K562 (cell line): ENCODE measurements around the gene MGA. TPM values are rescaled to one million over a fixed set of nuclear protein-coding genes. Genes with fewer than 3 reads are reported as not detected.

ENCODE experiments used
- ATF3 ChIP-seq, 2 experiments: fragments of 450-650 bp in 1 of 2; sonication (generic) in 1 of 2; formaldehyde crosslinking in 1 of 2; IDR thresholded peaks in 1 of 2; conservative IDR thresholded peaks in 1 of 2; 2 replicates each; pipeline versions ENCODE4 v1.6.1 to v1.8.1; 2016 to 2023; ENCODE audit warnings: mild to moderate bottlenecking in 2 of 2, moderate library complexity in 2 of 2, inconsistent platforms in 1 of 2, missing genetic modification reagents in 1 of 2
- CREM ChIP-seq: IDR thresholded peaks from 2 replicates; pipeline ENCODE4 v1.6.1; 2014; ENCODE audit warnings: antibody characterized with exemption, low read depth
- HNRNPH1 ChIP-seq: fragments of 200-400 bp; formaldehyde crosslinking; optimal IDR thresholded peaks from 2 replicates; pipeline ENCODE3; 2017; ENCODE audit warnings: low read depth, mild to moderate bottlenecking, low read length, moderate library complexity
- IFI16 ChIP-seq: fragments of 250-450 bp; sonication (Bioruptor Pico); IDR thresholded peaks from 2 replicates; pipeline ENCODE4 v2.1.2; 2022; ENCODE audit warnings: mild to moderate bottlenecking, inconsistent platforms
- NR2F6 ChIP-seq: fragments of 450-650 bp; formaldehyde crosslinking; IDR thresholded peaks from 2 replicates; pipeline ENCODE4 v1.4.0; 2020; ENCODE audit warnings: mild to moderate bottlenecking
- PKNOX1 ChIP-seq: fragments of 450-650 bp; IDR thresholded peaks from 2 replicates; pipeline ENCODE4 v1.6.1; 2016
- UBTF ChIP-seq, 2 experiments: IDR thresholded peaks; 2 replicates each; pipeline ENCODE4 v1.6.1; 2012; ENCODE audit warnings: improper control_type of control experiment in 2 of 2, low read depth in 2 of 2, low read length in 2 of 2, borderline replicate concordance in 1 of 2
- ZBTB8A ChIP-seq: fragments of 450-650 bp; IDR thresholded peaks from 2 replicates; pipeline ENCODE4 v1.6.1; 2018; ENCODE audit warnings: mild to moderate bottlenecking, moderate library complexity; ENCODE audit not compliant: partially characterized antibody
- ZFP30 ChIP-seq: fragments of 250-450 bp; sonication (Bioruptor Pico); IDR thresholded peaks from 2 replicates; pipeline ENCODE4 v1.8.0; 2022; ENCODE audit warnings: moderate library complexity, mild to moderate bottlenecking, inconsistent platforms, borderline replicate concordance
- ZNF212 ChIP-seq: fragments of 450-650 bp; formaldehyde crosslinking; IDR thresholded peaks from 2 replicates; pipeline ENCODE4 v1.4.0; 2020; ENCODE audit warnings: mild to moderate bottlenecking
- ZNF408 ChIP-seq: fragments of 250-450 bp; sonication (Bioruptor Pico); IDR thresholded peaks from 2 replicates; pipeline ENCODE4 v1.4.0; 2020; ENCODE audit warnings: low read depth, mild to moderate bottlenecking, moderate library complexity
- ZNF668 ChIP-seq: fragments of 250-450 bp; sonication (Bioruptor Pico); IDR thresholded peaks from 2 replicates; pipeline ENCODE4 v1.8.0; 2022; ENCODE audit warnings: mild to moderate bottlenecking, inconsistent platforms
- polyA plus RNA-seq, 8 experiments: library from polyadenylated mRNA; depleted of rRNA in 4 of 8; stranded (reverse) in 5 of 8; unstranded in 3 of 8; fragments of >200 nt; fragmentation: Nextera tagmentation in 2 of 8; fragmentation: Illumina TruSeq in 1 of 8; extraction: Ambion mirVana in 2 of 8; extraction: Trizol in 1 of 8; gene quantifications; 2 replicates each; pipeline versions ENCODE4 v1.2.1 to v1.2.3, GENCODE V29; 2011 to 2014; ENCODE audit warnings: inconsistent platforms in 1 of 8, missing spikeins in 1 of 8
- total RNA-seq, 7 experiments: library from RNA; depleted of rRNA in 6 of 7; stranded (reverse); fragments of >200 nt in 6 of 7; fragmentation: Illumina TruSeq in 2 of 7; extraction: Trizol in 2 of 7; gene quantifications; 2 replicates each; pipeline versions ENCODE4 v1.2.1 to v1.2.3, GENCODE V29; 2011 to 2021; ENCODE audit warnings: low replicate concordance in 1 of 7
- TF ChIP-seq, protein P1 (sequence below): fragments of 250-450 bp; sonication (Bioruptor Pico); IDR thresholded peaks from 2 replicates; pipeline ENCODE4 v1.5.0; 2020; ENCODE audit warnings: mild to moderate bottlenecking, borderline replicate concordance

MGA gene
- total and polyA plus RNA-seq, 9 of the 15 experiments (the other 6 are each of a cell fraction or from before 2014, with no cell fraction given): 4.7 to 56.1 (median 21.1) TPM

DNA sequence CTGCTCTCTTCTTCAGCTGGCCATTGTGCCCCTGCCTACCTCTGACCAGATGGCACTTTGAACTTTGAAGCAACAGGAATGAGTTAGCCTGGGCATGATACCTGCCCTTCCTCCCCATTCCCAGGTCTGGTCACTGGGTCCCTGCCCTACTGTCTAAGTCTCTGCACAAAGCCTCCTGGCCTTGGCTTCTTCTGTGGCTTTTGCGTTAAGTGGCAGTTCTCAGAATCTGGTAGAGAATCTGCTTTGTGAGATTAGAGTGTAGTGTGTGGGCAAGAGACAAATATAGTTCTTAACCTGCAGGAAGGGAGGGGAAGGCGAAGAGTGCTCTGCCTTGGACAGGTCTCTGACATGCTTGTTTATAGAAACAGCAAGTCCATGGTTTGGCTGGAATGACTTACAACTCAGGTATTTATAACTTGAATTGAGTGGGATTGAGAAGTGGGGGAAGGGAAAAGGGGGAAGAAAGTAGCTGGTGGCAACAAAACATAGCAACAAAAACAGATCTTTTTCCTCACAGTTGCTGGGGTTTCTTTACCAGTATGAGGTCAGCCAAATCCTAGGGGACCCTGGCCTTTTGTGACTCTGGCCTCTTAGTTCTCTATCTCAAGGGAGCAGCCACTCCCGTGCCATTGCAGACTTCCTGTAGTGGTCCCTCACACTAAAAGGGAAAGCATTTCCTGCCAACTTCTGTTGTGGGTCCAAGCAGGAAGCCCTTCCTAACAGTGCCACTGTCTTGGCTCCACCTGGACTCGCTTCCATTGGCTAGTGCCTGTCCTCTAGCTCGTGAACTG is 130.7 kb downstream of the MGA start (continued):
- no peak for TF ChIP-seq ZNF668 (CRISPR knock-in tag)
- no peak for TF ChIP-seq HNRNPH1
- peak; percentile 9; the same call in 1 of the 2 replicates for TF ChIP-seq CREM
- TF ChIP-seq UBTF (IDR thresholded peaks at IDR 0.05; ENCODE audit: borderline replicate concordance in 1 of 2, low read depth in 2 of 2, low read length in 2 of 2): 0 out of 4 replicates have a peak, but pooled peaks of 1 of the 2 experiments have one; percentile 36
- TF ChIP-seq ZBTB8A: no peak
- TF ChIP-seq PKNOX1: peak; percentile 49
- TF ChIP-seq ATF3 (IDR thresholded peaks at IDR 0.05): 0 out of 2 replicates have a peak, but pooled peaks have one; percentile 7
- TF ChIP-seq ATF3 (CRISPR knock-in tag; conservative IDR thresholded peaks at IDR 0.05): no peak
- no peak for TF ChIP-seq NR2F6 (CRISPR knock-in tag)
- TF ChIP-seq ZNF408 (CRISPR knock-in tag): no peak
- TF ChIP-seq IFI16 (CRISPR knock-in tag): no peak
- no peak for TF ChIP-seq ZFP30 (CRISPR knock-in tag)
- TF ChIP-seq, protein P1, sequence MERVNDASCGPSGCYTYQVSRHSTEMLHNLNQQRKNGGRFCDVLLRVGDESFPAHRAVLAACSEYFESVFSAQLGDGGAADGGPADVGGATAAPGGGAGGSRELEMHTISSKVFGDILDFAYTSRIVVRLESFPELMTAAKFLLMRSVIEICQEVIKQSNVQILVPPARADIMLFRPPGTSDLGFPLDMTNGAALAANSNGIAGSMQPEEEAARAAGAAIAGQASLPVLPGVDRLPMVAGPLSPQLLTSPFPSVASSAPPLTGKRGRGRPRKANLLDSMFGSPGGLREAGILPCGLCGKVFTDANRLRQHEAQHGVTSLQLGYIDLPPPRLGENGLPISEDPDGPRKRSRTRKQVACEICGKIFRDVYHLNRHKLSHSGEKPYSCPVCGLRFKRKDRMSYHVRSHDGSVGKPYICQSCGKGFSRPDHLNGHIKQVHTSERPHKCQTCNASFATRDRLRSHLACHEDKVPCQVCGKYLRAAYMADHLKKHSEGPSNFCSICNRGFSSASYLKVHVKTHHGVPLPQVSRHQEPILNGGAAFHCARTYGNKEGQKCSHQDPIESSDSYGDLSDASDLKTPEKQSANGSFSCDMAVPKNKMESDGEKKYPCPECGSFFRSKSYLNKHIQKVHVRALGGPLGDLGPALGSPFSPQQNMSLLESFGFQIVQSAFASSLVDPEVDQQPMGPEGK (CRISPR knock-in tag): no peak
- no peak for TF ChIP-seq ZNF212
